GM21737 (cell line): ENCODE data around the gene IL1A.
A peak's percentile ranks its signal among the peaks of the same experiment; 100 is the strongest.

Experiments used
- ATAC-seq: cut with Tn5 transposase; IDR thresholded peaks from one replicate; pipeline ENCODE4 v1.9.1; 2021; ENCODE audit warnings: mild to moderate bottlenecking, moderate library complexity; ENCODE audit not compliant: unreplicated experiment

The IL1A gene

GRCh38 chr2:112728029-112728362 is 56.3 kb downstream of the IL1A start:
- no peak for ATAC-seq

DNA sequence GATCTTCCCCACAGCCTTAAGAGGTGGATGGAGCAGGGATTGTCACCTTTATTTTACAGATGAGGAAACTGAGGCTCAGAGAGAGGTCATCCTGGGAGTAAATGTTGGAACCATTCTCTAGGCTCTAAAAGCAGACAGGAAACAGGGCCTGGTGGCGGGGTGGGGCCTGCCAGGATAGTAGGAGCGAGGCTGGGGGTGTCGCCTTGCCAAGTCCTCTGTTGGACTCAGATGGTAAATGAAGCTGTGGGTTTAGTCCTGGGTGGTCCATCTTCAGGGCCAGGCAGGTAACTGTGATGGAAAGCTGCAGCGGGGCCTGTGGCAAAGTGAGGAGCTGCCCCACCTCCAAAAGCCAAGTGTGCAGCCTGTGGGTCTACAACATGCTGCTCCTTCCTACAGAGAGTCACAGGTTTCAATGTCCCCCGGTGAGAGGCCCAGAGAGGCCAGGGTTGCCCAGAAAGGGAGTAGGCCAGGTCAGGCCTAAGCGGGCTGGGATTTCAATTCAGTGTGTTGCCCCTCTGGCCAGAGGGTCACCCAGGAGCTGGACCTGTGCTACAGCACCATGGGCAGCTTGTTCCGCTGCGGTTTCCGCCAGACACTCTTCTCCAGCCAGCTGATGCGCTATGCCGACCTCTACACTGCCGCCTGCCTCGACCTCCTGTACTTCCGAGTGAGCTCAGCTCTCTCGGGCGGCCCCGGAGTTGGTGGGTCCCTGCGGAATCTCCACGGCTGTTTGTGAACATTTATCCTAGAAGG is 56.8 kb downstream of the IL1A start:
- ATAC-seq: no peak

DNA sequence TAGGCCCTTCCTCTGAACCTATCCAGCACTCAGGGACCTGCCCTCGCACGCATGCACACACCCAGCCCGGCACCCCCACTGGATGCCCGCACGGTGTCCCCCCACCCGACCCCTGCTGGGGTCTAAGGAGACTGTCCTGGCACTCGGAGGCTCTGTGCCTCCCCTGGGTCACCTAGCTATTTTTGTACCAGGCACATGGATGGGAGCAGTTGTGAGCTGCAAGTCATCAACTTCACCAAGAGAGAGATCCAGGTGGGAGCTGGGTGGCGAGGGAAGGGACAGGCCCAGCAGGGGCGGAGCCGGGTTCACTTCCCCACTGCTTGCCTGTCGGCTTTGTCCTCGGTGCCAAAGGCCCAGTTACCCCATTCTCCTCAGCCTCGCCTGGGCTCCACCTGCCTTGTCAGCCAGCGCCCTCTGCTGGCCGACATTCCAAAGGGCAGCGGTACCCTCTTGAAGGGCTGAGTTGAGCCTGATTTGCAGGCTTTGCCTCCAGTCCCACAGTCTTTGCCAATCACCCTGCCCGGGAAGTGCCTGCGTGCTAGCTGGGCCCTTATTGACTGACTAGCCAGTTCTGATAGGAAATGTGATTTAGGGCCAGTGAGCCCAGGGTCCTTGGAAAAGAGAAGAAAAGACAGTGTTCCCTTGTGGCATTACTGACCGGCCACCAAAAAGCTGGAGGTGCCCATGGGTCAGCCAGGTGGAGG is 57.7 kb downstream of the IL1A start:
- ATAC-seq: peak; percentile 77

- no peak for ATAC-seq
Measured at GRCh38 chr2:112725545-112726457, 58.5 kb downstream of the IL1A start.

DNA sequence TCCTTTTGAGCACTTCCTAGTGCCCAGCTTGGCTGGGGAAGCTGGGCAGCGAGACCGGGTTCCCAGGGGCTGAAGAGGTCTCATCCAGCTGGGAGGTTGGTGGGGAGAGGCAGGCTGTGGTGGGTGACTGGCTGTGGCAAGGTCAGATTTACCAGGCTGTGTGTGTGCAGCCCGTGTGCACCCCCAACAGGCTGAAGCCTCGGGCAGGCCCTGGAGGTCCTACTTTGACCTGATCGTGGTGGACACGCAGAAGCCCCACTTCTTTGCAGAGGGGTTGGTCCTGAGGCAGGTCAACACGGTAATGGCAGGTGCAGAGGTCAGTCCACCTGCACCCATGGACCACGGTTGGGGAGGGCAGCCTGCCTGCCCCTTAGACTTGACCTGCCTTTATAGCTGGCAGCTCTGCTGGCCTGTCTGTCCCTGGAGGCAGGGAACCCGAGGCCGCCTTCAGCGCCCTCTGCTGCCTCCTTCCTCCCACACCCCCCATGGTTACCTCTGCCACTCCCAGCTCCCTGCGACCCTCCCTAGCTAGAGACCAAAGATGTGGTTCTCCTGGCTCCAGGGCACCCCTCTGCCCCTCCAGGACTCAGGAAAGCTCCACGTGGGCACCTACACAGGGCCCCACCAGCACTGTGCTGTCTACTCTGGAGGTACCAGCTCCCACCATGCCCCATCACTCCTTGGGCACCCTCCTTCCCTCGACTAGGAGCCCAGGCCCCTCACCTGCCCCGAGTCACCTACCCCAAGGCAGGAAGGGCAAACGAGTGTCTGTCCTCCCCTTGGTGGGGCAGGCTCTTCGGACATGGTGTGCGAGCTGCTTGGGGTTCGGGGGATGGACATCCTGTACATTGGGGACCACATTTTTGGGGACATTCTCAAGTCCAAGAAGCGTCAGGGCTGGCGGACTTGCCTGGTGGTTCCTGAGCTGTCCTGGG is 59.4 kb downstream of the IL1A start:
- ATAC-seq: no peak

DNA sequence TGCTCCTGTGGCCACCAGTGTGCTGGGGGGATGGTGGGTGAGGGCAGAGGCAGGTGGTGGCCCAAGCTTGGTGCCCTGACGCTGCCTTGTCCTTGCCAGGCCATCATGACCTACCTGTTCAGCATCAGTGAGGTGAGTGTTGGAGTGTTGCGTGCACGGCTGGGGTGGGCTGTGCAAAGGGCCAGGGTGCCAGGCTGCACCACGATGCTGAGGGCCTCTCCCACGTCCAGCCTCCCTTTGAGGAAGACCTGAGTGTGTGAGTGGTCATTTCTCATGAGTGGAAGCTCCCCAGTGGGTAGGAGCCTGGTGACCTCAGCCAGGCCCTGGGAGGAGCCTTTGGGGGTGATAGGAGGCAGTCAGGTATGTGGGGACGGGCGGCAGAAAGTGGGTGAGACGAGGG is 60.3 kb downstream of the IL1A start:
- ATAC-seq: no peak
